Activated naive CD4-positive, alpha-beta T cell treated with anti-CD3 and anti-CD28 coated beads, Interleukin-2, amount 50 U/mL, for 16 hours (primary cell): Measurements from ENCODE around the gene PRLHR.

Experiments used
- DNase-seq: peaks from one replicate; pipeline ENCODE4 v3.0.0-alpha.2; 2020

Gene PRLHR

GRCh38 chr10:118586911-118587310, 8.5 kb downstream of the PRLHR start:
- DNase-seq, result no peak

DNA sequence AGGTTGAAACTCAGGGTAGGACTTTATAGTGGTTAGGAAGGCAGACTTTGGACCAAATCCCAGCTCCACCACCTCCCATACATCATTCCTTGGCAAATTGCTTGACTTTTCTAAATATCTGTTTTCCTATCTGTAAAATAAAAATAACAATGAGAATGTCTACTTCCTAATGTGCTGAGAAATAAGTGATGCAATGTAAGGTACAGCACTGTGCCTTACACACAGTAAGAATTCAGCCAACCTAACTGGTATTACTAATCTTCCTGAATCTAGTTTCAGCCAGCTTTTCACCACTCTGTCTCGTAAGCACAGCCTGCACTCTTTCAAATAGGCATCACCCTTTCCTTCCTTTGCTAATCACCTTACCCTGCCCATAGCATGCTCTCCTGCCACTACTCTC, 9.7 kb downstream of the PRLHR start:
- no peak for DNase-seq

GRCh38 chr10:118585234-118585633, 10.2 kb downstream of the PRLHR start:
- DNase-seq, result no peak

GRCh38 chr10:118584181-118584954, 11.1 kb downstream of the PRLHR start:
- no peak for DNase-seq

- no peak for DNase-seq
These were observed 11.8 kb downstream of the PRLHR start for GRCh38 chr10:118583611-118584010.

DNA sequence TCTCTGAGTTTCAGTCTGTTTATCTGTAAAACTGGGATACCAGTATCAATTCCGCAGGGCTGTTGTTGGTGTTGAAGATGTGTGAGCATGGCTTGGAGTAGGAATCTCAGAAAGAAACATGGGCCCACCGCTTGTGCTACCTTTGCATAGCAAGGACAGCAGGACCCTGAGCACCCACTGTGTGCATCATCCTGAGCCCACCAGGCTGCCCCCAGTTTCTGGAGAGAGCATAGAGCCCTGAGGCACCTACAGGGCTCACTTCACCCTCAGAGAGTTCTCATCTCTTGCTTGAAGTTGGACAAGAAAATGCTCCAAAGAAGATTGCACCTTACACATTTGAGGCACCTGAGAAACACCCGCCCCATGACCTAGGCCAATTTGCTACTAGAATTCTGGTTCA, 12.9 kb downstream of the PRLHR start:
- DNase-seq, result no peak

- DNase-seq, result no peak
These were observed 14.1 kb downstream of the PRLHR start for GRCh38 chr10:118581340-118581739.

DNA sequence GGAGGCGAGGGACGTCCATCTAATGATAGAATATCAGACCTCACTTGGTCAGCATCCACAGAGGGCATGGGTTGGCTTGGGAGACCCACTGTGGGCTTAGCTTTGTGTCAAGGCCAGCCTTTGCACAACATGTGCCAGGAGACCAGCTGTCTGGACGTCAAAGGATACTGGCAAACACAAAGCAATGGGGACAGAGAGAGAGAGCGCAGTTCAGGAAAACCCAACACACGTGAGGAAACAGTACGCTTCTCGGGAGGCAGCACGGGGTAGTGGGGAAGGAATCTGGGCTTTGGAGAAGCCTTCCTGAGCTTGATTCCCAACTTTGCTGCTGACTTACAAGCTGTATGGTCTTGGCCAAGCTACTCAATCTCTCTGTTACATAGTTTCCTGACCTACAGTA, 14.7 kb downstream of the PRLHR start:
- no peak for DNase-seq

- no peak for DNase-seq
These were observed 21.9 kb downstream of the PRLHR start for GRCh38 chr10:118573512-118573911.

- no peak for DNase-seq
These were observed 23.0 kb downstream of the PRLHR start for GRCh38 chr10:118572256-118573041.

GRCh38 chr10:118571123-118571522, 24.3 kb downstream of the PRLHR start:
- DNase-seq, result no peak

DNA sequence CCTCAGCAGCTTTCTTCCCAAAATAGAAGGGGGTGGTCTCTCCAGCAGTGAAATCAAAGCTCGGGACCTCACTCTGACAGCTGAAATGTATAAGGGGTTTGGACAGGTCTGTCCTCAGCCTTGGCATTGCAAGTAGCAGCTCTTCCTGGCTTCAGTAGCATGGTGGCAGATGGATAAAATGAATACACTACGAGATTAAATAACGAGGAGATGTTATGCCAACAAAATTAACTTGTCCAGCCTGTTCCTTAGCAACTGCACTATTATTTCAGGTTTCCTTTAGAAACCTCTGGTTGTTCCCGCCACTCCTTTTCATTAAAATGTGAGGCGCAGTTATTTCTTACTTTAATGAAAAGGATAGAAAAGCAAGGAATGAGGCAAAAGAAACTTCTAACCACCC, 24.9 kb downstream of the PRLHR start:
- DNase-seq, result no peak

- DNase-seq, result no peak
These were observed 25.6 kb downstream of the PRLHR start for GRCh38 chr10:118569882-118570252.

- no peak for DNase-seq
These were observed 26.1 kb downstream of the PRLHR start for GRCh38 chr10:118569241-118569881.

DNA sequence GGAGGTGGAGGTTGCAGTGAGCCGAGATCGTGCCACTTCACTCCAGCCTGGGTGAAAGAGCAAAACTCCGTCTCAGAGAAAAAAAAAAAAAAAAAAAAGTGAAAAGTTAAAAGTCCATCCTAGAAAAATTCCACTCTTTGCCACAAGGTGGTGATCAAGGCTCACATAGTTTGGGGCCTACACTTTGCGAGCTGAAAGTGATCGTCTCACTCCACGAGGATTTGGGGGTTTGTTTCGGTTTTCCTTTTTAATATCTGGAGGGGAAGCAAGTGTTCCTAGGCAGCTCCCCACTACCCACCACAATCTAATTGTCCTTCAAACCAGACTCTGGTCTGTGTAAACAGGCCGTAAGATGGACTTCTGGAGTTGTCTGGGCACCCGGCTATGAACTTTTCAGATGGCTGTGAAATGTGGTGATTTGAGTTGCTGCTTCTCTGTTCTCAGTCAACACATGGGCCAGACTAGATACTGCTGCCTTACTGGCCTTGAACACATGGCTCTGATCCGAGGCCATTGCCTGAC, 27.1 kb downstream of the PRLHR start:
- DNase-seq, result peak; percentile 43

- DNase-seq, result no peak
These were observed 27.7 kb downstream of the PRLHR start for GRCh38 chr10:118567701-118568248.

GRCh38 chr10:118566911-118567310, 28.5 kb downstream of the PRLHR start:
- no peak for DNase-seq

- no peak for DNase-seq
These were observed 30.0 kb downstream of the PRLHR start for GRCh38 chr10:118565301-118566075.

DNA sequence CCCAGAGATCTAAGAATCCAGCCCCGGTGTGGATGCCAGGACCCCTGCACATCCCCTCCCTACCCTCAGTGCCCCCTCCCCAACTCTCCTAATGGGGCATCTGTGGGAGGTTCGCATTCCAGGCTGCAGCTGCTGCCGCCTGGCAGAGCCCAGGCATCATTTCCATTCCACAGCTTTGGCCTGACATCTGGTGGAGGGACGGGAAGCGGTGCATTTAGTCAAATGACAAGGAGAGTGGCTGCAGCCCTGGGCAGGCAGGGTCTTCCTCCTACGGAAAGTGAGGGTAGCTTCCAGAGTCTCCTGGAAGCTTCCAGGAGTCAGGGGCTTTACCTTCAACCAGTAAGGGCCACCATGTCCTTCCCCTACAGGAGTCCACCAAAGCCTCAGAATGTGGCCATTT, 30.8 kb downstream of the PRLHR start:
- DNase-seq, result no peak

- DNase-seq, result no peak
These were observed 31.3 kb downstream of the PRLHR start for GRCh38 chr10:118564114-118564513.

- no peak for DNase-seq
These were observed 32.0 kb downstream of the PRLHR start for GRCh38 chr10:118563373-118563890.

DNA sequence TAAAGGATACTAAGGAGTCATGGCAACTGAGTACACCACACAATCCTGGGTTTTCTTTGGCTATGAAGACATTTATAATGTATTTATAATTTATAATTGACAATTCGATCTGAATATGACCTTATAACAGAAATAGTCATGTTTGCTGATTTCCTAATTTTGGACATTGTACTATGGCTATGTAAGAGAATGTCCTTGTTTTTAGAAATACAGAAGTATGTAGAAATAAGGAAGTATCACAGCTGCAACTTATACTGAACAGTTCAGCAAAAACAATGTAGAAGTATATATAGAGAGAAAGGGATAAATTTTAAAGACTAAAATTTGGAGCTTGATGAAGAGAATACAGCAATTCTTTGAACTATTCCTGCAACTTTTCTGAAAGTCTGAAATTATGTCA, 32.6 kb downstream of the PRLHR start:
- DNase-seq, result no peak
